Neural progenitor cell (in vitro differentiated cells): ENCODE results near the gene MAPRE3. TPM values are rescaled to one million over a fixed set of nuclear protein-coding genes. Genes with fewer than 3 reads are reported as not detected.

Experiments
- DNase-seq: peaks from one replicate; pipeline ENCODE4 v3.0.0-alpha.2; 2016; ENCODE audit warnings: low spot score
- H2AFZ ChIP-seq: fragments of 200-600 bp; sonication (generic); replicated peaks from 2 replicates; pipeline ENCODE4 v1.6.1; 2016; ENCODE audit warnings: antibody characterized with exemption
- H3F3A ChIP-seq: fragments of 200-600 bp; sonication (generic); 2 replicates; pipeline ENCODE4 v1.6.1; 2016; ENCODE audit warnings: antibody characterized with exemption, low read depth
- H3K27ac ChIP-seq: fragments of 200-600 bp; sonication (generic); 2 replicates; pipeline ENCODE4 v1.5.1; 2016; ENCODE audit warnings: mild to moderate bottlenecking
- H3K27me3 ChIP-seq: fragments of 200-600 bp; sonication (generic); 2 replicates; pipeline ENCODE4 v1.6.1; 2016; ENCODE audit warnings: mild to moderate bottlenecking, moderate library complexity
- H3K36me3 ChIP-seq: fragments of 200-600 bp; sonication (generic); 2 replicates; pipeline ENCODE4 v1.5.1; 2016
- H3K4me1 ChIP-seq: fragments of 200-600 bp; sonication (generic); 2 replicates; pipeline ENCODE4 v1.6.1; 2016; ENCODE audit warnings: mixed run types
- H3K4me2 ChIP-seq: fragments of 200-600 bp; sonication (generic); 2 replicates; pipeline ENCODE4 v1.6.1; 2016
- H3K4me3 ChIP-seq: fragments of 200-600 bp; sonication (generic); 2 replicates; pipeline ENCODE4 v1.5.1; 2016
- H3K79me2 ChIP-seq: fragments of 200-600 bp; sonication (generic); 2 replicates; pipeline ENCODE4 v1.6.1; 2016; ENCODE audit warnings: low read depth
- H3K9ac ChIP-seq: fragments of 200-600 bp; sonication (generic); 2 replicates; pipeline ENCODE4 v1.6.1; 2016
- H3K9me3 ChIP-seq: fragments of 200-600 bp; sonication (generic); 2 replicates; pipeline ENCODE4 v1.5.1; 2016; ENCODE audit warnings: low read depth
- H4K20me1 ChIP-seq: fragments of 200-600 bp; sonication (generic); 2 replicates; pipeline ENCODE4 v1.6.1; 2016; ENCODE audit warnings: low read depth
- H3K27ac Mint-ChIP-seq: 3 replicates; pipeline ENCODE4 v1.8.0; 2021; ENCODE audit warnings: mixed read lengths
- H3K27me3 Mint-ChIP-seq: 2 replicates; pipeline ENCODE4 v1.8.0; 2022; ENCODE audit warnings: low read depth, mild to moderate bottlenecking, inconsistent platforms, moderate library complexity, mixed read lengths; ENCODE audit not compliant: insufficient read depth
- H3K36me3 Mint-ChIP-seq: 3 replicates; pipeline ENCODE4 v1.8.0; 2021; ENCODE audit warnings: mixed read lengths
- H3K4me1 Mint-ChIP-seq: 3 replicates; pipeline ENCODE4 v1.8.0; 2021; ENCODE audit warnings: mixed read lengths
- H3K4me3 Mint-ChIP-seq: 3 replicates; pipeline ENCODE4 v1.8.0; 2021; ENCODE audit warnings: mild to moderate bottlenecking, moderate library complexity, mixed read lengths
- H3K9me3 Mint-ChIP-seq: 3 replicates; pipeline ENCODE4 v1.8.0; 2020; ENCODE audit warnings: mixed read lengths
- EZH2 ChIP-seq: fragments of 200-600 bp; sonication (generic); IDR thresholded peaks from 2 replicates; pipeline ENCODE4 v1.6.1; 2017; ENCODE audit warnings: antibody characterized with exemption, mild to moderate bottlenecking, moderate library complexity
- EZH2phosphoT487 ChIP-seq: fragments of 200-600 bp; sonication (generic); IDR thresholded peaks from 2 replicates; pipeline ENCODE4 v1.6.1; 2017; ENCODE audit warnings: antibody characterized with exemption
- total RNA-seq: library from RNA; depleted of rRNA; stranded (reverse); fragments of >200 nt; gene quantifications from 2 replicates; pipeline ENCODE4 v1.2.3, GENCODE V29; 2015; ENCODE audit warnings: low replicate concordance
- TF ChIP-seq, protein P1 (sequence below): fragments of 200-600 bp; sonication (generic); IDR thresholded peaks from 2 replicates; pipeline ENCODE4 v1.5.1; 2017; ENCODE audit warnings: antibody characterized with exemption, mild to moderate bottlenecking

Gene MAPRE3
- total RNA-seq, 1 donor from 2014 or later = 3.1 TPM

DNA sequence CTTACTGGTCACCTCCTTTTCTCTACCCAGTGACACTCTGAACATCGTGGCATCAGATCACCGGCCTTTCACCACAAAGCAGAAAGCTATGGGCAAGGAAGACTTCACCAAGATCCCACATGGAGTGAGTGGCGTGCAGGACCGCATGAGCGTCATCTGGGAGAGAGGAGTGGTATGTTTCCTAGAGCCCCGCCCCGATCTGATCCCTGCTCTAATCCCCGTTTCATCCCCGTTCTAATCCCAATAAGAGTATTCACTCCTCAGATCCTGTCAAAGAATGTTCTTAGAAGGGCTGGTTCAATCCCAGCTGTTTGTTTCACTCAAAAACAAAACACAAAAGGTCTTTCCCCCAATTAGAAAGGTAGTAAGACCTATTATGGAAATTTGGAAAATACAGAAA, 30.4 kb upstream of the MAPRE3 start:
- H3K36me3 ChIP-seq = no peaks in the 10 kb centered on the region
- peaks cover 63% of the 10 kb centered on the region for H4K20me1 ChIP-seq
- H3K4me1 Mint-ChIP-seq = peaks cover 5% of the 10 kb centered on the region
- no peak overlapping the region for H3K4me2 ChIP-seq
- H3K27me3 ChIP-seq = no peaks in the 10 kb centered on the region
- H3K9ac ChIP-seq = no peak overlapping the region
- H3K4me3 Mint-ChIP-seq = no peak overlapping the region
- H3K79me2 ChIP-seq = no peaks in the 10 kb centered on the region
- H3F3A ChIP-seq = peaks cover 12% of the 10 kb centered on the region
- TF ChIP-seq EZH2 (no peak), EZH2phosphoT487 (no peak)
- TF ChIP-seq, protein P1, sequence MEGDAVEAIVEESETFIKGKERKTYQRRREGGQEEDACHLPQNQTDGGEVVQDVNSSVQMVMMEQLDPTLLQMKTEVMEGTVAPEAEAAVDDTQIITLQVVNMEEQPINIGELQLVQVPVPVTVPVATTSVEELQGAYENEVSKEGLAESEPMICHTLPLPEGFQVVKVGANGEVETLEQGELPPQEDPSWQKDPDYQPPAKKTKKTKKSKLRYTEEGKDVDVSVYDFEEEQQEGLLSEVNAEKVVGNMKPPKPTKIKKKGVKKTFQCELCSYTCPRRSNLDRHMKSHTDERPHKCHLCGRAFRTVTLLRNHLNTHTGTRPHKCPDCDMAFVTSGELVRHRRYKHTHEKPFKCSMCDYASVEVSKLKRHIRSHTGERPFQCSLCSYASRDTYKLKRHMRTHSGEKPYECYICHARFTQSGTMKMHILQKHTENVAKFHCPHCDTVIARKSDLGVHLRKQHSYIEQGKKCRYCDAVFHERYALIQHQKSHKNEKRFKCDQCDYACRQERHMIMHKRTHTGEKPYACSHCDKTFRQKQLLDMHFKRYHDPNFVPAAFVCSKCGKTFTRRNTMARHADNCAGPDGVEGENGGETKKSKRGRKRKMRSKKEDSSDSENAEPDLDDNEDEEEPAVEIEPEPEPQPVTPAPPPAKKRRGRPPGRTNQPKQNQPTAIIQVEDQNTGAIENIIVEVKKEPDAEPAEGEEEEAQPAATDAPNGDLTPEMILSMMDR = no peak
- peaks cover 9% of the 10 kb centered on the region for H3K27me3 Mint-ChIP-seq
- no peaks in the 10 kb centered on the region for H3K4me1 ChIP-seq
- no peak overlapping the region for H2AFZ ChIP-seq
- H3K9me3 Mint-ChIP-seq = no peaks in the 10 kb centered on the region
- no peak for DNase-seq
- no peak overlapping the region for H3K4me3 ChIP-seq
- H3K9me3 ChIP-seq = no peaks in the 10 kb centered on the region
- H3K36me3 Mint-ChIP-seq = peaks cover 39% of the 10 kb centered on the region
- no peak overlapping the region for H3K27ac Mint-ChIP-seq
- H3K27ac ChIP-seq = no peak overlapping the region

DNA sequence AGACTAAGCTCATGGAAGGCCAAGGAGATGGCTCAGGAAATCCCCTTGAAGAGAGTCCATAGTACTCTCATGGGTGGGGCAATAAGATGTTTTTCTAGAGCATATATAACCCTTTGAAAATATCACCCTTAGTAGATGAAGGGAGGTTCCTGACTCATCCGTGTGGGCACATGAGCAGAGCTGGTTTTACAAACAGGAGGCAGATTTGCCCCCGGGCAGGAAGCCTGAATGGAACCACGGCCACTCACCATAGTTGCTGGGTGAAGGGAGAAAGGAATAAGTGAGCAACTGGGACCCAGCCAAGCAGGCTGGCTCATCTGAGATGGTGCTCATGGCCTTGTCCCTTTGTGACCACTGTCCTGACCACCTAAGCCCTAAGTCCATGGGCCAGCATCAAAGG, 29.0 kb upstream of the MAPRE3 start:
- Mint-ChIP-seq H3K36me3 (peaks cover 37% of the 10 kb centered on the region), H3K27me3 (peaks cover 5% of the 10 kb centered on the region), H3K9me3 (no peaks in the 10 kb centered on the region), H3K4me3 (no peak overlapping the region), H3K27ac (no peak overlapping the region), H3K4me1 (peaks cover 5% of the 10 kb centered on the region)
- TF ChIP-seq EZH2 (no peak), EZH2phosphoT487 (no peak)
- TF ChIP-seq, protein P1 = no peak
- no peak overlapping the region for H3K4me3 ChIP-seq
- no peaks in the 10 kb centered on the region for H3K9me3 ChIP-seq
- no peak overlapping the region for H2AFZ ChIP-seq
- no peaks in the 10 kb centered on the region for H3K79me2 ChIP-seq
- no peak overlapping the region for H3K4me2 ChIP-seq
- no peak overlapping the region for H3K9ac ChIP-seq
- no peak for DNase-seq
- H3K27me3 ChIP-seq = no peaks in the 10 kb centered on the region
- H4K20me1 ChIP-seq = peaks cover 69% of the 10 kb centered on the region
- H3K36me3 ChIP-seq = no peaks in the 10 kb centered on the region
- no peak overlapping the region for H3K27ac ChIP-seq
- H3K4me1 ChIP-seq = peaks cover 8% of the 10 kb centered on the region
- H3F3A ChIP-seq = peaks cover 12% of the 10 kb centered on the region

DNA sequence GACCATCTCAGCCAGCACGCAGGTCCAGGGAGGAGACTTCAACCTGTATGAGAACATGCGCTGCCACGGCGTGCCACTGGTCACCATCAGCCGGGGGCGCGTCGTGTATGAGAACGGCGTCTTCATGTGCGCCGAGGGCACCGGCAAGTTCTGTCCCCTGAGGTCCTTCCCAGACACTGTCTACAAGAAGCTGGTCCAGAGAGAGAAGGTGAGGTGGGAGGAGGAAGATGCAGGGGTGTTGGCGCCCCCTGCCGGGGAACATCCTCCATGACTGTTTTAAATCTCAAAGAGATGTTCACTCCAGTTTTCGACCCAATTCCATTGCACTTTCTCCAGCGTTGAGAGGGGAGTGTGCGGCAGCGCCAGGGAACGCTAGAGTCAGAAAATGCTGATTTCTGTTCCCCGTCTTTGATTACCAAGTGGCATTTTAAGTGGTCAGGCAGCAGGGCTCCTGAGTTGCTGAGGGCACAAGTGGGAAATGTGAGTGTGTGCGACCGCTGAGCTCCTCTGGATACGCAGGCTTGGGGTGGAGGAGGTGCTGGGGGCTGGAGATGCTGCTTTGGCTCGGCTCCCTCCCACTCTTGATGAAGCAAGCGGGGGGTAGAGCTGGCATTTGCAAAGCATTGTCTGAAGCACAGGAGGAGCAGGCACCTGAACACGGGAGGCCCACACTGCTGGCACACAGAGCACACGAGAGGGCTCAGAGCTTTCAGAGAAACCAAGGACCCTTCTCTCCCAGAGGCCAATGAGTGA, 27.7 kb upstream of the MAPRE3 start:
- Histone ChIP-seq H3K4me3 (no peak overlapping the region), H2AFZ (no peak overlapping the region), H3K27ac (no peak overlapping the region), H3F3A (peaks cover 12% of the 10 kb centered on the region), H3K79me2 (no peaks in the 10 kb centered on the region), H3K27me3 (no peaks in the 10 kb centered on the region), H3K4me1 (peaks cover 8% of the 10 kb centered on the region), H3K9me3 (no peaks in the 10 kb centered on the region), H4K20me1 (peaks cover 66% of the 10 kb centered on the region), H3K9ac (no peak overlapping the region), H3K36me3 (no peaks in the 10 kb centered on the region), H3K4me2 (no peak overlapping the region)
- TF ChIP-seq EZH2phosphoT487 (no peak), EZH2 (no peak)
- TF ChIP-seq, protein P1 = peak; percentile 90
- peak overlapping the region; percentile 60 for H3K27ac Mint-ChIP-seq
- H3K36me3 Mint-ChIP-seq = peaks cover 36% of the 10 kb centered on the region
- peak; percentile 80 for DNase-seq
- H3K4me3 Mint-ChIP-seq = no peak overlapping the region
- H3K9me3 Mint-ChIP-seq = no peaks in the 10 kb centered on the region
- peaks cover 5% of the 10 kb centered on the region for H3K27me3 Mint-ChIP-seq
- H3K4me1 Mint-ChIP-seq = peaks cover 5% of the 10 kb centered on the region
